Endothelial cell of umbilical vein (primary cell): ENCODE measurements around the gene PRAMEF18. TPM values are rescaled to one million over a fixed set of nuclear protein-coding genes. Genes with fewer than 3 reads are reported as not detected.
"Not testable (repeated sequence)": the region's sequence is repeated elsewhere in the genome, so short reads cannot be mapped to it uniquely, and the experiment has no call there.

Source experiments
- BruUV-seq: library from RNA; stranded (reverse); fragments of 400-500 nt; replicated peaks from 2 replicates; lab custom pipeline; 2021; lab: Mats Ljungman, UMichigan
- CTCF ChIA-PET: fragments of 300-600, 350-600 bp; sonication (Branson Sonifier 250); formaldehyde crosslinking; loops from one replicate; lab custom pipeline; 2021; ENCODE audit warnings: antibody characterized with exemption, inconsistent platforms; lab: Charles Lee
- POLR2A ChIA-PET: fragments of 300-600, 350-600 bp; sonication (Branson Sonifier 250); formaldehyde crosslinking; loops from one replicate; lab custom pipeline; 2021; ENCODE audit warnings: antibody characterized with exemption, inconsistent platforms; lab: Charles Lee
- DNase-seq: peaks from one replicate; pipeline ENCODE4 v3.0.0-alpha.2; 2011; ENCODE audit warnings: low read depth, low spot score
- FAIRE-seq: peaks from 2 replicates; lab custom pipeline; 2011; peaks lifted over from hg19 to GRCh38; lab: Jason Lieb, UNC
- H2AFZ ChIP-seq: 2 replicates; pipeline ENCODE4 v1.6.0; 2012; ENCODE audit warnings: low read depth, low read length, control low read depth, inconsistent platforms
- H3K27ac ChIP-seq: 2 replicates; pipeline ENCODE4 v1.5.1; 2011; ENCODE audit warnings: low read depth, mild to moderate bottlenecking, control low read depth, low read length, moderate library complexity; ENCODE audit not compliant: insufficient read depth
- H3K27me3 ChIP-seq, 2 experiments: 2 replicates each; pipeline versions ENCODE4 v1.6.0 to v1.6.1; 2011; ENCODE audit warnings: low read length in 2 of 2, mixed read lengths in 1 of 2; ENCODE audit not compliant: control insufficient read depth in 2 of 2, insufficient read depth in 2 of 2
- H3K36me3 ChIP-seq, 2 experiments: 2 replicates in 1 of 2; 3 replicates in 1 of 2; pipeline ENCODE4 v1.5.1; 2011; ENCODE audit warnings: low read length in 2 of 2, mild to moderate bottlenecking in 1 of 2, moderate library complexity in 1 of 2; ENCODE audit not compliant: control insufficient read depth in 2 of 2, insufficient read depth in 2 of 2; ENCODE audit errors: extremely low read depth in 1 of 2
- H3K4me1 ChIP-seq: 3 replicates; pipeline ENCODE4 v1.5.1; 2011; ENCODE audit warnings: mild to moderate bottlenecking, low read length; ENCODE audit not compliant: control insufficient read depth, insufficient read depth; ENCODE audit errors: extremely low read depth
- H3K4me2 ChIP-seq: 2 replicates; pipeline ENCODE4 v1.6.1; 2011; ENCODE audit warnings: low read length, control low read depth, mixed read lengths; ENCODE audit not compliant: insufficient read depth
- H3K4me3 ChIP-seq, 3 experiments: fragments of 200-600 bp in 1 of 3; sonication (generic), shearing (Covaris generic) in 1 of 3; replicated peaks in 1 of 3; 2 replicates each; pipeline ENCODE4 v1.5.1; 2011 to 2016; ENCODE audit warnings: control low read depth in 3 of 3, low read length in 3 of 3, mild to moderate bottlenecking in 2 of 3, inconsistent platforms in 1 of 3, low read depth in 1 of 3, moderate library complexity in 1 of 3; ENCODE audit not compliant: insufficient read depth in 1 of 3
- H3K79me2 ChIP-seq: 2 replicates; pipeline ENCODE4 v1.6.0; 2012; ENCODE audit warnings: low read length, inconsistent platforms; ENCODE audit not compliant: control insufficient read depth, insufficient read depth
- H3K9ac ChIP-seq: replicated peaks from 2 replicates; pipeline ENCODE3; 2011; ENCODE audit warnings: low read length, control low read depth; ENCODE audit not compliant: insufficient read depth; ENCODE audit errors: extremely low read depth
- H3K9me1 ChIP-seq: replicated peaks from 3 replicates; pipeline ENCODE4 v1.6.0; 2011; ENCODE audit warnings: mild to moderate bottlenecking, low read length; ENCODE audit not compliant: control insufficient read depth, insufficient read depth; ENCODE audit errors: extremely low read depth
- H3K9me3 ChIP-seq: replicated peaks from 2 replicates; pipeline ENCODE4 v1.5.1; 2012; ENCODE audit warnings: low read length, inconsistent platforms; ENCODE audit not compliant: control insufficient read depth, insufficient read depth
- H4K20me1 ChIP-seq: replicated peaks from 2 replicates; pipeline ENCODE3; 2011; ENCODE audit warnings: mild to moderate bottlenecking, low read length; ENCODE audit not compliant: control insufficient read depth, insufficient read depth; ENCODE audit errors: extremely low read depth
- dilution Hi-C: fragments of 300-500 bp; cut with MboI; formaldehyde crosslinking; loops from one replicate; pipeline ENCODE4 v1.15.0; 2019; ENCODE audit warnings: low sequenced_read_pairs; ENCODE audit not compliant: extremely low pct_ligation_motif_present
- intact Hi-C: fragments of 100-400 bp; cut with micrococcal nuclease; formaldehyde crosslinking; loops from one replicate; pipeline ENCODE4 v1.10.0; 2022
- polyA plus RNA-seq, 4 experiments: library from polyadenylated mRNA; depleted of rRNA in 3 of 4; stranded (reverse) in 3 of 4; unstranded in 1 of 4; fragments of >200 nt; gene quantifications; 2 replicates each; pipeline versions ENCODE4 v1.2.1 to v1.2.3, GENCODE V29; 2011 to 2012; ENCODE audit warnings: missing spikeins in 1 of 4
- total RNA-seq: library from RNA; stranded (reverse); gene quantifications from 2 replicates; pipeline ENCODE4 v1.2.3, GENCODE V29; 2021

The PRAMEF18 gene
- total and polyA plus RNA-seq, 2 donors (not counting 3 experiments of a cell fraction or from before 2014, with no cell fraction given), result not detected

- H3K27me3 ChIP-seq, H2AFZ ChIP-seq, FAIRE-seq, BruUV-seq, H3K36me3 ChIP-seq, H4K20me1 ChIP-seq, POLR2A ChIA-PET, intact Hi-C loops, H3K27ac ChIP-seq, H3K9me3 ChIP-seq, DNase-seq, H3K4me2 ChIP-seq, H3K9ac ChIP-seq, H3K9me1 ChIP-seq, H3K4me1 ChIP-seq, dilution Hi-C loops, H3K79me2 ChIP-seq, CTCF ChIA-PET, H3K4me3 ChIP-seq: not testable (repeated sequence)
These were observed 5.3 kb upstream of the PRAMEF18 start for GRCh38 chr1:13231061-13231750.

DNA sequence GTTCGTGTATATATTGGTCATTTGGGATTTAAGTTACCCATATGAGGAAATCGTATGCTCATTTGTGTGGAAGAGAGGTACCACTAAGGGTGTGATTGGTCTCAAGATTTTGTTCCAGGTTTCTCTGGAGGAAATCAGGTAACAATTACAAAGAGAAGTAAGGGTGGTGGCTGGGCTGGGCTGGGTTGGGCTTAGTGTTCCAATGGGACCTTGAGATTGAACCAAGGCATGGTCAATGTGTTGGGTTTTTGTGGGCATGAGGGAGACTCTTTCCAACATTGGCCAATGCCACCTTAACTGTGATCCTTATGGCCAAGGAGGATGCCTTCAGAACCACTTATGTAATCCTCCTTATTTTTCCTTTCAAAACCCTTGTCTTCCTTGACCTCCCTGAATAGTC, 4.6 kb upstream of the PRAMEF18 start:
- CTCF ChIA-PET, H3K4me2 ChIP-seq, H3K4me1 ChIP-seq, H3K4me3 ChIP-seq, H4K20me1 ChIP-seq, dilution Hi-C loops, BruUV-seq, intact Hi-C loops, H3K9me1 ChIP-seq, H3K9ac ChIP-seq, H2AFZ ChIP-seq, H3K27me3 ChIP-seq, DNase-seq, H3K27ac ChIP-seq, H3K9me3 ChIP-seq, H3K36me3 ChIP-seq, POLR2A ChIA-PET, H3K79me2 ChIP-seq, FAIRE-seq: not testable (repeated sequence)

- intact Hi-C loops, H3K9me1 ChIP-seq, DNase-seq, H3K4me2 ChIP-seq, H3K4me1 ChIP-seq, dilution Hi-C loops, H3K9ac ChIP-seq, H3K27ac ChIP-seq, H3K9me3 ChIP-seq, H2AFZ ChIP-seq, BruUV-seq, H3K36me3 ChIP-seq, H4K20me1 ChIP-seq, H3K79me2 ChIP-seq, FAIRE-seq, H3K27me3 ChIP-seq, CTCF ChIA-PET, H3K4me3 ChIP-seq, POLR2A ChIA-PET: not testable (repeated sequence)
These were observed 4.1 kb upstream of the PRAMEF18 start for GRCh38 chr1:13230096-13230495.
